ENCODE data around the gene BORCS5.

GRCh38 chr12:12466157-12466556 is 109.3 kb downstream of the BORCS5 start:
- TF ChIP-seq EZH2 (IDR thresholded peaks at IDR 0.05; ENCODE audit: borderline replicate concordance, low read depth, low read length, poor library complexity, severe bottlenecking): no peak
- TF ChIP-seq CTCF (conservative IDR thresholded peaks at IDR 0.05; ENCODE audit: low read depth, low read length): no peak

All from A673 (cell line).